GM12873 (cell line): ENCODE data around the gene TMEM176B.

Source experiments
- CTCF ChIP-seq: IDR thresholded peaks from 2 replicates; pipeline ENCODE4 v1.5.1; 2012; ENCODE audit warnings: low read depth, mild to moderate bottlenecking, moderate library complexity, low read length, control low read depth; ENCODE audit not compliant: insufficient read depth; ENCODE audit errors: missing control alignments

TMEM176B gene

DNA sequence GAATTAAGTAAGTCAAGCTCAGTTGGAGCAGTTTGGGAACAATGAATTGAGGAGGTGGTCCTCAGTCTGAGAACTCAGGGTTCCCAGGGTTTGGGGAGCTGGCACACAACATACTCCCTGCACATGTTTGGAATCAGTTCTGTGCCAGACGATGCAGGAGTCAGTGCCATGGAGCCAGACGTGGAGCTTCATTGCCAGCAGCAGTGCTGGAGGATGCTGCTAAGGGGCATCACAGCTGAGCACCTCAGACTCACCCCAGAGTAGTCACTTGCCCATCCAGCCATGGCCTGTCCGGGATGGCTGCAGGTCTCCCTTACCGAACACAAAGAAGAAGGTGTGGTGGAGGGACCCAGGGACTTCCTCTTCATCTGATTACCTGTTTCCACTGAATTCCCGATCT is 55.1 kb downstream of the TMEM176B start:
- no peak for TF ChIP-seq CTCF

DNA sequence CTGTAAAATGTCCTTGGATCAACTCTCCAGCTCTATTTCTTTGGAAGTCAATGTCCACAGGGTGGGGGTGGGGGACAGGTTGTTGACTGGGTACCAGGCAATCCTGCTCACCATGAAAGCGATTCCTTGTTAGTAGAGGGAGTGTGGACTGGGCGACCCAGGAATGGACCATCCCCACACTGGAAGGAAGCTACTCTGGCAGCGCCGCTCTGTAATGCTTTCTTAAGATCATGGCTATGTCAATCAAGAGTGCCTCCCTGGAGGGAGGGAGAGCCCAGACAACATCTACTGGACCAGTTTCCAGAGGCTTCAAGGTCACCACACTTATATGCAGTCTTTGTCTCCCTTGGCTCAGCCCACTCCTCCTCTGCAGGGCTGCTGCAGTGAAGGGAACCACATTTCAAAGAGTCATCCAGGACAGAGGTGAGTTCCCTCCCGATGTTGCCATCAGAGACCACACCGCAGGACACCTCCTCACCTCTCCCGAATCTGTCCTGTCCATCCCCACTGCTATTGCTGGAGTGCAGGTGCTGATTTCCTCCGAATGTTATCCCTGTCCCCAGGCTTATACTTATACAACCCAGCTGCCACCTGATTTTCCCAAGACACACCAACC is 56.0 kb downstream of the TMEM176B start:
- no peak for TF ChIP-seq CTCF

- no peak for TF ChIP-seq CTCF
Measured at GRCh38 chr7:150742286-150742968, 57.7 kb downstream of the TMEM176B start.
